ENCODE measurements around the gene CDKN1C. TPM values are rescaled to one million over a fixed set of nuclear protein-coding genes. Genes with fewer than 3 reads are reported as not detected.

The CDKN1C gene
- total and polyA plus RNA-seq, 4 donors = 2.6 to 10.2 (median 3.5) TPM

- WGBS = 73% methylated on average over 13 of the region's 13 CpGs
- Histone ChIP-seq H3K27me3 (ENCODE audit: control insufficient read depth in 4 of 4, insufficient read depth in 4 of 4, low read length in 3 of 4) (no peaks in the 10 kb centered on the region), H3K27ac (ENCODE audit: low read depth in 1 of 2, low read length in 2 of 2) (peak overlapping the region; percentile 60 to 66), H3K4me1 (ENCODE audit: control insufficient read depth in 4 of 4, insufficient read depth in 4 of 4, low read length in 3 of 4) (peaks cover 7 to 26% (median 14%) of the 10 kb centered on the region in 4 donors), H3K9ac (ENCODE audit: low read depth in 1 of 2, low read length in 2 of 2) (no peak overlapping the region), H3K36me3 (ENCODE audit: control insufficient read depth in 4 of 4, insufficient read depth in 3 of 4, low read depth in 1 of 4, low read length in 3 of 4) (no peaks in the 10 kb centered on the region), H3K4me3 (ENCODE audit: low read depth in 1 of 3, low read length in 3 of 3) (no peak overlapping the region), H3K9me3 (ENCODE audit: control insufficient read depth in 4 of 4, low read length in 3 of 4) (no peaks in the 10 kb centered on the region)
- TF ChIP-seq HNF4A (conservative IDR thresholded peaks at IDR 0.05) (no peak), RXRA (IDR thresholded peaks at IDR 0.05) (no peak), JUND (IDR thresholded peaks at IDR 0.05) (no peak), TAF1 (conservative IDR thresholded peaks at IDR 0.05) (no peak), EGR1 (IDR thresholded peaks at IDR 0.05; ENCODE audit: low read depth in 2 of 2) (no peak), MAX (IDR thresholded peaks at IDR 0.05) (no peak), RAD21 (IDR thresholded peaks at IDR 0.05) (no peak), SP1 (IDR thresholded peaks at IDR 0.05) (no peak), FOXA1 (IDR thresholded peaks at IDR 0.05) (no peak), GABPA (IDR thresholded peaks at IDR 0.05 in 1 of 2, conservative IDR thresholded peaks at IDR 0.05 in 1 of 2) (no peak), NR2F2 (IDR thresholded peaks at IDR 0.05) (no peak), ZBTB33 (IDR thresholded peaks at IDR 0.05) (no peak), HNF4G (IDR thresholded peaks at IDR 0.05) (no peak), YY1 (IDR thresholded peaks at IDR 0.05) (no peak), REST (IDR thresholded peaks at IDR 0.05) (no peak), CTCF (IDR thresholded peaks at IDR 0.05; ENCODE audit: low read depth, low read length, missing input control) (no peak), FOXA2 (IDR thresholded peaks at IDR 0.05) (no peak), ATF3 (IDR thresholded peaks at IDR 0.05) (no peak)
- DNase-seq (ENCODE audit: low spot score) = no peak
Measured at GRCh38 chr11:2899080-2899783, 13.7 kb upstream of the CDKN1C start.

All from liver (tissue), 9 donors.